Sigmoid colon (tissue), 7 donors: Measurements from ENCODE around the gene INTS15. TPM values are rescaled to one million over a fixed set of nuclear protein-coding genes. Genes with fewer than 3 reads are reported as not detected.

Source experiments
- DNase-seq: peaks from one replicate; pipeline ENCODE4 v3.0.0-alpha.2; 2019
- H3K27ac ChIP-seq, 4 donors: fragments of 200-600 bp; sonication (generic); one replicate each; pipeline ENCODE4 v1.5.1; 2016 to 2019; ENCODE audit warnings: mild to moderate bottlenecking in 1 of 4
- H3K27me3 ChIP-seq, 3 donors: fragments of 200-600 bp; sonication (generic); one replicate each; pipeline ENCODE4 v1.5.1; 2019; ENCODE audit warnings: mild to moderate bottlenecking in 1 of 3
- H3K36me3 ChIP-seq, 4 donors: fragments of 200-600 bp; sonication (generic); one replicate each; pipeline ENCODE4 v1.5.1; 2016 to 2019
- H3K4me1 ChIP-seq, 4 donors: fragments of 200-600 bp; sonication (generic); one replicate each; pipeline ENCODE4 v1.5.1; 2017 to 2019
- H3K4me3 ChIP-seq, 4 donors: fragments of 200-600 bp; sonication (generic); one replicate each; pipeline ENCODE4 v1.5.1; 2017 to 2019; ENCODE audit warnings: mild to moderate bottlenecking in 2 of 4, moderate library complexity in 1 of 4
- H3K9me3 ChIP-seq, 4 donors: fragments of 200-600 bp in 3 of 4; sonication (generic) in 3 of 4; one replicate each; pipeline versions ENCODE4 v1.5.1 to v1.6.1; 2013 to 2019
- CTCF ChIP-seq, 4 experiments: fragments of 450-650 bp in 3 of 4; fragments of 200-600 bp in 1 of 4; IDR thresholded peaks; one replicate each; pipeline ENCODE4 v1.5.1; 2016 to 2019; ENCODE audit warnings: antibody characterized with exemption in 4 of 4, mild to moderate bottlenecking in 3 of 4, moderate library complexity in 2 of 4
- EP300 ChIP-seq, 4 donors: sonication (generic); formaldehyde crosslinking; IDR thresholded peaks; one replicate each; pipeline ENCODE4 v1.6.1; 2017; ENCODE audit warnings: antibody characterized with exemption in 4 of 4
- POLR2A ChIP-seq, 2 donors: fragments of 450-650 bp; IDR thresholded peaks; one replicate each; pipeline ENCODE4 v1.6.1; 2016; ENCODE audit warnings: antibody characterized with exemption in 2 of 2, mild to moderate bottlenecking in 2 of 2, moderate library complexity in 2 of 2
- POLR2AphosphoS5 ChIP-seq, 4 donors: sonication (generic); formaldehyde crosslinking; IDR thresholded peaks; one replicate each; pipeline ENCODE4 v1.6.1; 2017; ENCODE audit warnings: antibody characterized with exemption in 4 of 4
- WGBS, 2 donors: extraction: QIAGEN DNeasy Blood & Tissue Kit; methylation state at CpG; one replicate each; pipeline ENCODE4 v1.1.7; 2013; 5-methylcytosine and 5-hydroxymethylcytosine counted together
- intact Hi-C: fragments of 100-400 bp; cut with DNase I; formaldehyde crosslinking; loops from one replicate; pipeline ENCODE4 v1.15.1; 2023
- polyA plus RNA-seq, 3 donors: library from polyadenylated mRNA; stranded (reverse); fragments of 200-250 nt; gene quantifications; one replicate each; pipeline ENCODE4 v1.2.3, GENCODE V29; 2013
- total RNA-seq, 4 donors: library from RNA; depleted of rRNA; stranded (reverse); fragments of >200 nt; gene quantifications; one replicate each; pipeline ENCODE4 v1.1.0, GENCODE V29; 2016
- donor health status: healthy with polysubstance abuse.
- donor health status: Bipolar disorder and iron deficiency.
- donor health status: healthy.

The INTS15 gene
- total and polyA plus RNA-seq, 7 donors = 10.4 to 30.2 (median 18.1) TPM

DNA sequence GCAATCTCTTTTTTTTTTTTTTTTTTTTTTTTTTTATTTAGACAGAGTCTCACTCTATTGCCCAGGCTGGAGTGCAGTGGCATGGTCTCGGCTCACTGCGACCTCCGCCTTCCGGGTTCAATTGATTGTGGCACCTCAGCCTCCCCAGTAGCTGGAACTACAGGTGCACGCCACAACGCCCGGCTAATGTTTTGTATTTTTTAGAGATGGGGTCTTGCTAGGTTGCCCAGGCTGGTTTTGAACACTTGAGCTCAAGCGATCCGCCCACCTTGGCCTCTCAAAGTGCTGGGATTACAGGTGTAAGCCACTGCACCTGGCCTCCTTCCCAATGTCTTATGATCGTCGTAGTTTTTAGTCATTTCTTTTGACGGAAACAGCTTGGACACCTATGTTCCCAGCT lies 19.0 kb downstream of the INTS15 start:
- 96 to 97% methylated on average over 12 of the region's 12 CpGs for WGBS, 2 donors
- Histone ChIP-seq H3K4me1 (no peaks in the 10 kb centered on the region), H3K27ac (no peak overlapping the region), H3K9me3 (no peaks in the 10 kb centered on the region), H3K36me3 (peaks cover 8 to 50% (median 20%) of the 10 kb centered on the region in 4 donors), H3K4me3 (no peak overlapping the region), H3K27me3 (no peaks in the 10 kb centered on the region)
- no peak for TF ChIP-seq CTCF (IDR thresholded peaks at IDR 0.05)
- TF ChIP-seq POLR2AphosphoS5 (IDR thresholded peaks at IDR 0.05) = no peak
- TF ChIP-seq EP300 (IDR thresholded peaks at IDR 0.05) = no peak
- no peak for TF ChIP-seq POLR2A (IDR thresholded peaks at IDR 0.05)
- intact Hi-C loops = no loop called here
- no peak for DNase-seq

DNA sequence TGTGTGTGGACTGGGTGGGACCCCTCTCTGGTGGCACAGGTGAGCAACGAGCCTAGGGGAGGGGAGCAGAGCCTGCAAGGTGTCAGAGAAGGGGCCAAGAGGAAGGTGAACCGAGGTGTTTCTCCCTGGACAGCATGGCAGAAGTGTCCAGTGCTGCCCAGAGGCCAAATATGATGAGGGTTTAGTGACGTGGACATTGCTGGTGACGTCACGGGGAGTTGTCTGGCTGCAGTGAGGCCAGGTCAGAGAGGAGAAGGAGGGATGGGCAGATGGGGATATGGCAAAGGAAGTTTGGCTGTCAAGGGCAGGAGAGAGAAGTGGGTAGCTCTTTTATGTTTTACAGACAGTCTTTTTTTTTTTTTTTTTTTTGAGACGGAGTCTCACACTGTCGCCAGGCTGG lies 23.0 kb downstream of the INTS15 start:
- no peak for DNase-seq
- 51 to 80% methylated on average over 7 of the region's 7 CpGs for WGBS, 2 donors
- TF ChIP-seq EP300 (IDR thresholded peaks at IDR 0.05) (no peak), POLR2AphosphoS5 (IDR thresholded peaks at IDR 0.05) (no peak), POLR2A (IDR thresholded peaks at IDR 0.05) (no peak), CTCF (IDR thresholded peaks at IDR 0.05) (no peak)
- Histone ChIP-seq H3K27ac (no peak overlapping the region), H3K4me3 (no peak overlapping the region), H3K36me3 (peaks cover 4 to 17% (median 5%) of the 10 kb centered on the region in 4 donors), H3K27me3 (no peaks in the 10 kb centered on the region), H3K4me1 (peaks cover 0 to 20% (median 15%) of the 10 kb centered on the region in 4 donors), H3K9me3 (no peaks in the 10 kb centered on the region)
- intact Hi-C loops = no loop called here

DNA sequence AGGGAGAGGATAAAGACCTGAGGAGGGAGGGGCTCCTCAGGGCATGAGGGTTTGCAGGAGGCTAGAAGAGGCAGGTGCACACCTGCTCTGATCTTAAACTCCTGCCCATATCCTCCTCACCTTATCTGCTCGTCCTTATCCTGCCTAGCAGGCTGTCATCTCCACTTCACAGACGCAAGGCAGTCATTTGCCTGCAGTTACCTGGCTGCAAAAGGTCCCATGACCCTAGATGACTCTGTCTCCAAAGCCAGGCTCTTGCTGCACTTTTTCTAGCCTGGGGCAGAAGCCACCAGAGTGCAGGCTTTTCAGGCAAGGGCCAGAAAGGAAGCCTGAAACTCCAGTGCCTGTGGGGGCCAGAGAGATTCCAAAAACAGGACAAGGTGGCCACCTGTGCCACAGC lies 23.9 kb downstream of the INTS15 start:
- Histone ChIP-seq H3K27me3 (no peaks in the 10 kb centered on the region), H3K9me3 (no peaks in the 10 kb centered on the region), H3K4me3 (no peak overlapping the region), H3K27ac (no peak overlapping the region), H3K36me3 (peaks cover 0 to 15% (median 0%) of the 10 kb centered on the region in 4 donors), H3K4me1 (peaks cover 0 to 20% (median 15%) of the 10 kb centered on the region in 4 donors)
- TF ChIP-seq POLR2A (IDR thresholded peaks at IDR 0.05) (no peak), CTCF (IDR thresholded peaks at IDR 0.05) (no peak), EP300 (IDR thresholded peaks at IDR 0.05) (no peak), POLR2AphosphoS5 (IDR thresholded peaks at IDR 0.05) (no peak)
- intact Hi-C loops = no loop called here
- 9 to 47% methylated on average over 2 of the region's 2 CpGs for WGBS, 2 donors
- DNase-seq = no peak

GRCh38 chr7:6614953-6615722 lies 25.3 kb downstream of the INTS15 start, which contains the start of gene ZNF853:
Gene ZNF853 (plus strand): TSS chr7:6615610. CDS start chr7:6616175, 565 bp downstream.
- no peaks in the 10 kb centered on the region for H3K27me3 ChIP-seq
- WGBS, 2 donors = 3 to 4% methylated on average over 91 of the region's 91 CpGs
- no peak for TF ChIP-seq POLR2A (IDR thresholded peaks at IDR 0.05)
- no peak for TF ChIP-seq CTCF (IDR thresholded peaks at IDR 0.05)
- no peak for TF ChIP-seq EP300 (IDR thresholded peaks at IDR 0.05)
- no peak for TF ChIP-seq POLR2AphosphoS5 (IDR thresholded peaks at IDR 0.05)
- no peaks in the 10 kb centered on the region for H3K9me3 ChIP-seq
- H3K4me3 ChIP-seq = peak within 1 kb of the TSS; percentile 41 to 93 (median 84)
- peaks cover 0 to 14% (median 0%) of the 10 kb centered on the region in 4 donors for H3K36me3 ChIP-seq
- H3K27ac ChIP-seq = peak within 1 kb of the TSS in 3 of 4 donors; percentile 65 to 69 (median 68)
- no peak for DNase-seq
- intact Hi-C loops = no loop called here
- peaks cover 0 to 20% (median 15%) of the 10 kb centered on the region in 4 donors for H3K4me1 ChIP-seq
